Measurements from ENCODE around the gene PALLD. TPM values are rescaled to one million over a fixed set of nuclear protein-coding genes. Genes with fewer than 3 reads are reported as not detected.
A peak's percentile ranks its signal among the peaks of the same experiment; 100 is the strongest.
"Not testable (repeated sequence)": the region's sequence is repeated elsewhere in the genome, so short reads cannot be mapped to it uniquely, and the experiment has no call there.

The PALLD gene
- 182 TPM for polyA plus RNA-seq (ENCODE audit: insufficient read length)

- no peak for DNase-seq
Measured at GRCh38 chr4:168496834-168497233, at the start of gene PALLD. PALLD (plus strand) TSS chr4:168497052.

GRCh38 chr4:168449063-168449462, 47.8 kb upstream of the PALLD start:
- not testable (repeated sequence) for DNase-seq

GRCh38 chr4:168449719-168450452, 47.0 kb upstream of the PALLD start:
- DNase-seq = no peak

GRCh38 chr4:168451331-168451730, 45.5 kb upstream of the PALLD start:
- no peak for DNase-seq

GRCh38 chr4:168451744-168452390, 45.0 kb upstream of the PALLD start:
- no peak for DNase-seq

- no peak for DNase-seq
Measured at GRCh38 chr4:168453146-168453545, 43.7 kb upstream of the PALLD start.

GRCh38 chr4:168458256-168458655, 38.6 kb upstream of the PALLD start:
- not testable (repeated sequence) for DNase-seq

GRCh38 chr4:168461821-168462220, 35.0 kb upstream of the PALLD start:
- DNase-seq = no peak

- DNase-seq = no peak
Measured at GRCh38 chr4:168472920-168473319, 23.9 kb upstream of the PALLD start.

- no peak for DNase-seq
Measured at GRCh38 chr4:168474660-168475320, 22.1 kb upstream of the PALLD start.

- DNase-seq = no peak
Measured at GRCh38 chr4:168475745-168476144, 21.1 kb upstream of the PALLD start.

GRCh38 chr4:168478868-168479267, 18.0 kb upstream of the PALLD start:
- DNase-seq = no peak

GRCh38 chr4:168480931-168481611, 15.8 kb upstream of the PALLD start:
- peak; percentile 56 for DNase-seq

- no peak for DNase-seq
Measured at GRCh38 chr4:168483811-168484210, 13.0 kb upstream of the PALLD start.

GRCh38 chr4:168484626-168485025, 12.2 kb upstream of the PALLD start:
- peak; percentile 49 for DNase-seq

GRCh38 chr4:168485156-168485910, 11.5 kb upstream of the PALLD start:
- DNase-seq = no peak

GRCh38 chr4:168486912-168487281, 10.0 kb upstream of the PALLD start:
- DNase-seq = no peak

GRCh38 chr4:168487282-168488035, 9.4 kb upstream of the PALLD start:
- no peak for DNase-seq

- DNase-seq = peak; percentile 60
Measured at GRCh38 chr4:168488869-168489274, 8.0 kb upstream of the PALLD start.

GRCh38 chr4:168489616-168490015, 7.2 kb upstream of the PALLD start:
- DNase-seq = no peak

- no peak for DNase-seq
Measured at GRCh38 chr4:168490711-168491110, 6.1 kb upstream of the PALLD start.

- DNase-seq = no peak
Measured at GRCh38 chr4:168491563-168491962, 5.3 kb upstream of the PALLD start.

All from hindlimb muscle (tissue), 1 donor.